GM21717 (cell line): ENCODE measurements around the gene SPG7.
"Not testable (repeated sequence)": the region's sequence is repeated elsewhere in the genome, so short reads cannot be mapped to it uniquely, and the experiment has no call there.

Source experiments
- ATAC-seq: cut with Tn5 transposase; IDR thresholded peaks from one replicate; pipeline ENCODE4 v1.9.1; 2021; ENCODE audit warnings: mild to moderate bottlenecking, moderate library complexity; ENCODE audit not compliant: unreplicated experiment

Gene SPG7

GRCh38 chr16:89561142-89561883 is 53.1 kb downstream of the SPG7 start:
- ATAC-seq, result no peak

- ATAC-seq, result no peak
Measured at GRCh38 chr16:89561884-89562599, 53.8 kb downstream of the SPG7 start.

GRCh38 chr16:89562939-89563338 is 54.7 kb downstream of the SPG7 start:
- ATAC-seq, result no peak

GRCh38 chr16:89563639-89564392 is 55.6 kb downstream of the SPG7 start:
- ATAC-seq, result no peak

- ATAC-seq, result no peak
Measured at GRCh38 chr16:89564476-89565255, 56.5 kb downstream of the SPG7 start.

- no peak for ATAC-seq
Measured at GRCh38 chr16:89565256-89565505, 57.0 kb downstream of the SPG7 start.

GRCh38 chr16:89565506-89566372 is 57.5 kb downstream of the SPG7 start:
- ATAC-seq, result no peak

- ATAC-seq, result no peak
Measured at GRCh38 chr16:89567656-89568594, 59.7 kb downstream of the SPG7 start.

GRCh38 chr16:89569506-89570341 is 61.5 kb downstream of the SPG7 start:
- no peak for ATAC-seq

GRCh38 chr16:89570342-89570923 is 62.2 kb downstream of the SPG7 start:
- no peak for ATAC-seq

GRCh38 chr16:89570983-89571598 is 62.9 kb downstream of the SPG7 start:
- ATAC-seq, result not testable (repeated sequence)

- no peak for ATAC-seq
Measured at GRCh38 chr16:89571636-89572035, 63.4 kb downstream of the SPG7 start.

- ATAC-seq, result no peak
Measured at GRCh38 chr16:89572073-89572484, 63.9 kb downstream of the SPG7 start.

- no peak for ATAC-seq
Measured at GRCh38 chr16:89572485-89573205, 64.4 kb downstream of the SPG7 start.

- no peak for ATAC-seq
Measured at GRCh38 chr16:89573826-89574680, 65.8 kb downstream of the SPG7 start.

- ATAC-seq, result no peak
Measured at GRCh38 chr16:89574681-89575246, 66.6 kb downstream of the SPG7 start.
